Epithelial cell of proximal tubule (primary cell): ENCODE results near the gene ALG14. TPM values are rescaled to one million over a fixed set of nuclear protein-coding genes. Genes with fewer than 3 reads are reported as not detected.
"Not testable (repeated sequence)": the region's sequence is repeated elsewhere in the genome, so short reads cannot be mapped to it uniquely, and the experiment has no call there.

Experiments
- DNase-seq: peaks from one replicate; pipeline ENCODE4 v3.0.0-alpha.2; 2011; ENCODE audit warnings: low read depth
- H3K4me3 ChIP-seq: 2 replicates; pipeline ENCODE4 v1.5.1; 2011; ENCODE audit warnings: low read depth, mild to moderate bottlenecking, low read length
- CTCF ChIP-seq: conservative IDR thresholded peaks from 2 replicates; pipeline ENCODE4 v1.5.1; 2012; ENCODE audit warnings: low read depth, mild to moderate bottlenecking, low read length
- total RNA-seq: library from RNA; depleted of rRNA; stranded (reverse); fragments of >200 nt; gene quantifications from 2 replicates; pipeline ENCODE4 v1.2.3, GENCODE V29; 2015

Gene ALG14
- total RNA-seq, 1 donor from 2014 or later: 1.1 TPM

- DNase-seq: no peak
- TF ChIP-seq CTCF: no peak
Observed at GRCh38 chr1:94951509-94952208, 121.1 kb downstream of the ALG14 start.

GRCh38 chr1:94951046-94951445, 121.7 kb downstream of the ALG14 start:
- DNase-seq: no peak
- no peak for TF ChIP-seq CTCF
- no peak overlapping the region for H3K4me3 ChIP-seq

More at GRCh38 chr1:94951509-94952208, 121.1 kb downstream of the ALG14 start:
- H3K4me3 ChIP-seq: no peak overlapping the region

GRCh38 chr1:94949681-94950661, 122.8 kb downstream of the ALG14 start:
- H3K4me3 ChIP-seq: no peak overlapping the region
- no peak for DNase-seq
- TF ChIP-seq CTCF: no peak

DNA sequence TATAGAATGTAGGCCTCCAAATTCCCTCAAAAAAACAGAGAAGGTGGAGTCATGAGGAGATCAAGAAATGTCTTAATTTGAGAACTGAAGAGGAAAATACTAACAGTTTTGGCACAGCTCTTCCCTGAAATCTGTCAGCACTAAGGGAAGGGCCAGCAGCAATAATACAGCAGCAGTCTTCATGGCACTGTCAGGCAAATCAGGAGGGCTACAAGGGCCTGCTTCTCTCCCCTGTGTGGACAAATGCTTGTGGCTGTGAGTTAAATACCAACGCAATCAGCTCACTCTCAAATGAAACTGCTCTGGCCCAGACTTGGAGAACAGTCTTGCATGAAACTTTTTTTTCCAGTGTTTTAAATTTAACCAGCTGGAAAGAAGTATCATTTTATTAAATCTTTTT, 125.3 kb downstream of the ALG14 start:
- H3K4me3 ChIP-seq: no peak overlapping the region
- TF ChIP-seq CTCF: no peak
- no peak for DNase-seq

DNA sequence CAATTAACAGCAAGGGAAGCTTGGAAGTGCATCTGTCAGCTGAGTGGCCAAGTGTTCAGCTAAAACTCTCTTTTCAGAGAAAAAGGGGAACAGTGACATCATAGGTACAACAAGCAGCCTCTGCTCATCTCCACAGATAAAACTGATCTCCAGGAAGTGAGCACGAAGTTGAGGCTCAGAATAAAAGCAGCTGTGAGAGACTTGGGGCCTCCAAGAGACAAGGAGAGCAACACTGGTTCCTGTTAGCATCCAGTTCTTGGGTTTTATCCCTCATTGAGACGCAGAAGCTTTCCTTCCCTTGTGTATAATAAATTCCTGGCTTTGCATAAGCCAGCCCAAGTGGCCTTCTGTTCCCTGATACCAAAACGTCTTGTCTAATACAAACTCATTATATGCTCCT, 125.9 kb downstream of the ALG14 start:
- no peak for DNase-seq
- TF ChIP-seq CTCF: no peak
- no peak overlapping the region for H3K4me3 ChIP-seq

GRCh38 chr1:94942171-94943128, 130.3 kb downstream of the ALG14 start:
- peak; percentile 87 for DNase-seq
- no peak overlapping the region for H3K4me3 ChIP-seq
- no peak for TF ChIP-seq CTCF

- not testable (repeated sequence) for H3K4me3 ChIP-seq, DNase-seq
Observed at GRCh38 chr1:94941480-94941879, 131.3 kb downstream of the ALG14 start.
